ENCODE measurements around the gene DMBT1.
"Not testable (repeated sequence)": the region's sequence is repeated elsewhere in the genome, so short reads cannot be mapped to it uniquely, and the experiment has no call there.

The DMBT1 gene

DNA sequence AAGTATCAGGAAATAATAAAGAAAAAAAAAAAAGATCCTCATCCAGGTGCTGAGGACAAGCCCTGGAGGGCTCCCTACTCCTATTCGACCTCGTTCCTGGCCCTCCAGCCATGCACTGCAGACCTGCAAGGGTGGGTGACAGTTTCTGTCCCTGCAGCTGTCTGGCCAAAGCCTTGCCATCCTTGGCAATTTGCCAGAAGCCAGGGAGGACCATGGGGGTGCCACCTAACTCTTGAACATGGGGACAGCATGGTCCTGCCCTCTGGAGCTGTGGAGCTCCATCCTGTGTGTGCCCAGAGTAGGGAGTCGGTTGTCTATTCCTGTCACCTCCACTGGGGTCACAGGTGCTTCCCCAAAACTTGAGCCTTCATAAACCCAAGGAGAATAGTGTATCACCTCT, 27.8 kb downstream of the DMBT1 start:
- no peak for DNase-seq

DNA sequence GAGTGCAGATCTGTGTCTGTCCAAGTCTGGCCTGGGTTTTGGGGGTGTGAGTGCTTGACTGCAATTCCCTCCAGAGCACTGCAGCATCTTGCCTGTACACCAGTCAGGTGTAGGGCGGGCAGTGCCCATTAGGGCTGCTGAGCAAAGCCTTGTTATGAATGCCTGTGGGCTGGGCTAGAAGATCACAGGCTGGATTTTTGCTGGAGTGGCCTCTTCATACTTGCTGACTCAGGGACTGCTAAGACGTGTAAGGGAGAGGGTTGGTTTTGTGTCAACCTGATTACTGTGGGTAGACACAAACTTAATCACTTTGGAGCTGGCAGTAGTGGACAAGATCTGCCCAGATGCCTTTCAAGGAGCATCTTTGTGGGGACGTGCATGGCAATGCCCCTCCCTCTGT, 29.6 kb downstream of the DMBT1 start:
- no peak for DNase-seq

DNA sequence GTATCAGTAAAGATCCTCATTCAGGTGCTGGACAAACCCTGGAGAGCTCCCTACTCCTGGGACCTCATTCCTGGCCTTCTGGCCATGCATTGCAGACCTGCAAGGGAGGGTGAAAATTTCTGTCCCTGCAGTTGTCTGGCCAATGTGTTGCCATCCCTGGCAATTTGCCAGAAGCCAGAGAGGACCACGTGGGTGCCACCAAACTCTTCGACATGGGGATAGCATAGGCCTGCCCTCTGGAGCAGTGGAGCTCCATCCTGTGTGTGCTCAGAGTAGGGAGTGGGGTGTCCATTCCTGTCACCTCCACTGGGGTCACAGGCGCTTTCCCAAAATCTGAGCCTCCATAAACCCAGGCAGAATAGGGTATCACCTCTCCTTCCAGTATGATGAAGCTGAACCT, 31.2 kb downstream of the DMBT1 start:
- DNase-seq, result no peak

- no peak for DNase-seq
Measured at GRCh38 chr10:122592161-122592560, 31.6 kb downstream of the DMBT1 start.

DNA sequence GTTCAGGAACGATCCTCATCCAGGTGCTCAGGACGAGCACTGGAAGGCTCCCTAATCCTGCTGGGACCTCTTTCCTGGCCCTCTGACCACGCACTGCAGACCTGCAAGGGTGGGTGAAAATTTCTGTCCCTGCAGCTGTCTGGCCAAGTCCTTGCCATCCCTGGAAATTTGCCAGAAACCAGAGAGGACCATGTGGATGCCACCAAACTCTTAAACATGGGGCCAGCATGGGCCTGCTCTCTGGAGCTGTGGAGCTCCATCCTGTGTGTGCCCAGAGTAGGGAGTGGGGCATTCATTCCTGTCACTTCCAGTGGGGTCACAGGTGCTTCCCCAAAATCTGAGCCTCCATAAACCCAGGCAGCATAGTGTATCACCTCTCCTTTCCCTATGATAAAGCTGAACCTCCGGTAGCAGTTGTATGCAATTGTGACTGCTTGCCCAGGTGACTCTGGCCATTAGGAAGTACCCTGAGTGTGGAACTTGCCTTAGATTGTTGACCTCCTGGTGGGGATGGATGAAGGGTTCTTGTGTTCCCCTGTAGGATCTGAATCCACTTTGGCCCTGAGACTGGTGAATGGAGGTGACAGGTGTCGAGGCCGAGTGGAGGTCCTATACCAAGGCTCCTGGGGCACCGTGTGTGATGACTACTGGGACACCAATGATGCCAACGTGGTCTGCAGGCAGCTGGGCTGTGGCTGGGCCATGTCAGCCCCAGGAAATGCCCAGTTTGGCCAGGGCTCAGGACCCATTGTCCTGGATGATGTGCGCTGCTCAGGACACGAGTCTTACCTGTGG, 57.1 kb downstream of the DMBT1 start:
- DNase-seq, result no peak

DNA sequence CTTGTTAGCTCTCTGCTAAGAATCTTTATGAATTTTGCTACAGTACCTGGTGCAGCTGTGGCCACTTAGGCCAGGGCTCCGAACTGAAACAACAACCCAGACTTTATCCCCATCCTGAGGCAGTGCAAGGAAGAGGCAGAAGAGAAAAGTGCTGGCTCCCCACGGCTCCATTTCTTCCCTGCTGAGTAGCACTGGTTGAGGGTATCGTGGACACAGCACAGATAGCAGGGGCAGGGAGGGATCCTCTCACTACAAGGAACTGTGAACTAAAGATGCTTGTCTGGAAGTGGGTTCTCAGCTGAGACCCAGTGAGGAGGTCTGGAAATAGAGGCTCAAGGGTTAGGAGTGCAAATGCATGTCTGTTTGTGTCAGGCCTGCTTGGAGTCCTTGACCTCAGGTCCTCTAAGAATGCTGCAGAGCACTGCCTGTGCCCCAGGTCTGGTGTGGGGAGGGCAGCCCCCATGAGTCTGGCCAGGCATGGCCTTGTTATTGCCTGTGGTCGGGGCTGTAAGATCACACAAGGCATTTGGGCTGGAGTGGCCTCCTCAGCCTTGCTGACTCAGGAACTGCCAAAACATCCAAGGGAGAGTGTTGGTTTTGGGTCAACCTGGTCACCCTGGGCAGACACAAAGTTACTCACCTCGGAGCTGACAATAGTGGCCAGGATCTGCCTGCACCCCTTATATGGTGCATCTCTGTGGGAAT, 58.1 kb downstream of the DMBT1 start:
- no peak for DNase-seq

- not testable (repeated sequence) for DNase-seq
Measured at GRCh38 chr10:122620961-122621360, 60.4 kb downstream of the DMBT1 start.

DNA sequence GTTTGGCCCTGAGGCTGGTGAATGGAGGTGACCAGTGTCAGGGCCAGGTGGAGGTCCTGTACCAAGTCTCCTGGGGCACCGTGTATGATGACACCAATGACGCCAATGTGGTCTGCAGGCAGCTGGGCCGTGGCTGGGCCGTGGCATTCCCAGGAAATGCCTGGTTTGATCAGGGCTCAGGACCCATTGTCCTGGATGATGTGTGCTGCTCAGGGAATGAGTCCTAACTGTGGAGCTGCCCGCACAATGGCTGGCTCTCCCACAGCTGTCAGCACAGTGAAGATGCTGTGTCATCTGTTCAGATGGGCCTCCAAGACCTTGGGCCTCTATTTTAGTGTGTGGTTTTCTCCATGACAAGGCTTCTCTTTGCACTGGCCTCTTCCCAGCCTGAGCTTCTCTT, 64.0 kb downstream of the DMBT1 start:
- no peak for DNase-seq

DNA sequence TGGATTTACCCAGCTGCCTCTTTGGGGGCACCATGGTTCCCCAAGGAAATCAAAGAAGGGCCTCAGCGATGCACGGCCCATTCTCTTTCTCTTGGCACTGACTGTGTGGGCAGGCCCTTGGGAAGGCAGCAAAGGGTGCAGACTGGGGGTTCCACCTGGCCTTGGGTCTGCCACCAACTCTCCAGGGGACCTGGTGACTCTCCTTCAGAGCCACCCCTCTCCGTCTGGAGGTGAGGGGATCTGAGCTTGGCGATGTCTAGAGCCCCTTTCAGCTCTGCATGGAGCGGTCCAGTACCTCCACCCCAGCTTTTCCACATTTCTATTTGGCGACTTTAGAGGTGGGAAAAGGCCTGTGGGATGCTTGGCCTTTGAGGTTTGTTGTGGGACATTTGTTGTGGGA, 70.0 kb downstream of the DMBT1 start:
- no peak for DNase-seq

GRCh38 chr10:122632031-122632430, 71.5 kb downstream of the DMBT1 start:
- no peak for DNase-seq

GRCh38 chr10:122632576-122632975, 72.0 kb downstream of the DMBT1 start:
- no peak for DNase-seq

- no peak for DNase-seq
Measured at GRCh38 chr10:122636953-122637352, 76.4 kb downstream of the DMBT1 start.

DNA sequence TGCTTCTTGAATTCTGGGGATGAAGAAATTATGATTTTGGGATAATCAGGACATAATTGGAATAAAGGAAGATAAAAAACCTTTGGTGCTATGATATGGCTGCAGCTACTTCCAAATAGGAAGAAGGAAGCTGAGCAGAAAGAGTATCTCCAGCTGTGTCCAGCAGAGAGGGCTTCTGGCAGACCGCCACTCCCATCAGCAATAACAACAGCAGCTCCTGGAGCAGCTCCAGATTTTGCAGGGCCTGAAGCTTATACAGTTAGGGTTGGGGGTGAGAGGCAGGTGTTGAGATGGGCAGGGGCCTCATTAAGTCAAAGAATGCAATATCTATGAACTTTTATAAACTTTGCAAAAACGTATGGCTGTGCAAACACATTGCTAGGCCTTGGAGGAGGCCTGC, 76.8 kb downstream of the DMBT1 start:
- no peak for DNase-seq

DNA sequence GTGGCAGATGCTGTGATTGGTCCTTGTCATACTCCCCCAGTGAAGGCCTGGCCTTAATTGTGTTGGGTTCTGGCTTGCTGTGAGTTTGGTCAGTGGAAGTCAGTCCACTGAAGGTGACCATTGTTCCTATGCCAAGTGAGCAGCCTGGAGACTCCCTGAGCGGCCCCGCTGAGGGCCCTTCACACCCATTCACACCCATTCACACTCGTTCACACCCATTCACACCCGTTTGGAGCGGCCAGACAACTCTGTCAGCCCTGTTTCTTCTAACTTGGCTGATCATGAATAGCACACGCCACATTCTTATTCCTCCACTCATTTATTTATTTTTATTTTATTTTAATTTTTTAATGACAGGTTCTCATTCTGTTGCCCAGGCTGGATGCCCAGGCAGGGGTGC, 77.6 kb downstream of the DMBT1 start:
- DNase-seq, result no peak

- no peak for DNase-seq
Measured at GRCh38 chr10:122639801-122640200, 79.2 kb downstream of the DMBT1 start.

- no peak for DNase-seq
Measured at GRCh38 chr10:122640921-122641320, 80.4 kb downstream of the DMBT1 start.

DNA sequence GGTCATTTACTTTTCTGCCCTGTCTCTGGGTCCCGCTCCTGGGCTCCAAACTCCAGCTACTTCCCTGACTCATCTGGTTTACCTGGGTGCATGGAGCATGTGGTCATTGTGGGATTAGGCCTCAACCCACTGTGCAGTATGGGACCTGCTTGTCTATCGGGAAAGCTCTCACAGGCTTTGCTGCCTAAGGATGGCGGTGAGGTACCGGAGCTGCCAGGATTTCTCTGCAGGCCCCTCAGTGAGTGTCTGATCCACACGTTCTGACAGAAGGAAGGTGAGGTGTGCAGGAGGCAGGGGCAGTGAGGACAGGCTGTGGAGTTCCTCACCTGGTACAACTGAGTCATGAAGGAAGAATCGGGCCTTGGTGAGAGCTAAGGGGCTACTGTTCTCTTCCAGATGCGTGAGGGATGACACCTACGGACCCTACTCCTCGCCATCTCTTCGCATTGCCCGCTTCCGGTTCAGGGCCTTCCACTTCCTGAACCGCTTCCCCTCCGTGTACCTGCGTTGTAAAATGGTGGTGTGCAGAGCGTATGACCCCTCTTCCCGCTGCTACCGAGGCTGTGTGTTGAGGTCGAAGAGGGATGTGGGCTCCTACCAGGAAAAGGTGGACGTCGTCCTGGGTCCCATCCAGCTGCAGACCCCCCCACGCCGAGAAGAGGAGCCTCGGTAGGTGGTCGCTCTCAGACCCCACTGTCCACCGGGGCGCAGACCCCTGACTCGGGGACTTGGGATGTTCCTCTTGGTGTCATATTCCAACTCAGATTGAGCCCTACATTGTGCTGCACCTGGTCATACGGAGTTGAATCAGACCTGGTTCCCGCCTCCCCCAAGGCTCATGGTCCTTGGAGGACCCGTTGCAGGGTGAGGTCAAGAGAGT, 82.4 kb downstream of the DMBT1 start:
- DNase-seq, result no peak

DNA sequence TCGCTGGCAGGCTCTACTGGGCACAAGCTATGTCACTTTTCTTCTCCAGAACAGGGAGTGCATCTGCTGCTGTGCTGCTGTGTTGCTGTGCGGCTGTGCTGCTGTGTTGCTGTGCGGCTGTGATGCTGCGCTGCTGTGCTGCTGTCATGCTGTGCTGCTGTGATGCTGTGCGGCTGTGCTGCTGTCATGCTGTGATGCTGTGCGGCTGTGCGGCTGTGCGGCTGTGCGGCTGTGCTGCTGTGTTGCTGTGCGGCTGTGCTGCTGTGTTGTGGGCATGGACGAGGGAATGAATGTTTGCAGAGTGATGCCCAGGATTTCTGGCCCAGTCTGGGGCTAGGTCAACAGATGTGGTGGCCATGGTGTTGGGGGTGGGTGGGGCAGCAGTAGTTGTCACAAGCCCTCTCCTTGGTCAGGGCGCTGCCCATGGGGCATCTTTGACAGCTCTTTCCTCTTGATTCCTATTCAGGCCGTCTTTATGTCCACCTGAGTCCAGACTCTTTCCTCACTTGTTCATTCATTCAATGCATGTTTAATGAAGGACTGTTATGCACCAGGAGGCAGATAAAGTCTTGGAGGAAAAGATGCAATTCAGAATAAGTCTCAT, 83.5 kb downstream of the DMBT1 start:
- no peak for DNase-seq

- no peak for DNase-seq
Measured at GRCh38 chr10:122646511-122647382, 86.2 kb downstream of the DMBT1 start.

GRCh38 chr10:122647383-122647968, 86.9 kb downstream of the DMBT1 start:
- no peak for DNase-seq

DNA sequence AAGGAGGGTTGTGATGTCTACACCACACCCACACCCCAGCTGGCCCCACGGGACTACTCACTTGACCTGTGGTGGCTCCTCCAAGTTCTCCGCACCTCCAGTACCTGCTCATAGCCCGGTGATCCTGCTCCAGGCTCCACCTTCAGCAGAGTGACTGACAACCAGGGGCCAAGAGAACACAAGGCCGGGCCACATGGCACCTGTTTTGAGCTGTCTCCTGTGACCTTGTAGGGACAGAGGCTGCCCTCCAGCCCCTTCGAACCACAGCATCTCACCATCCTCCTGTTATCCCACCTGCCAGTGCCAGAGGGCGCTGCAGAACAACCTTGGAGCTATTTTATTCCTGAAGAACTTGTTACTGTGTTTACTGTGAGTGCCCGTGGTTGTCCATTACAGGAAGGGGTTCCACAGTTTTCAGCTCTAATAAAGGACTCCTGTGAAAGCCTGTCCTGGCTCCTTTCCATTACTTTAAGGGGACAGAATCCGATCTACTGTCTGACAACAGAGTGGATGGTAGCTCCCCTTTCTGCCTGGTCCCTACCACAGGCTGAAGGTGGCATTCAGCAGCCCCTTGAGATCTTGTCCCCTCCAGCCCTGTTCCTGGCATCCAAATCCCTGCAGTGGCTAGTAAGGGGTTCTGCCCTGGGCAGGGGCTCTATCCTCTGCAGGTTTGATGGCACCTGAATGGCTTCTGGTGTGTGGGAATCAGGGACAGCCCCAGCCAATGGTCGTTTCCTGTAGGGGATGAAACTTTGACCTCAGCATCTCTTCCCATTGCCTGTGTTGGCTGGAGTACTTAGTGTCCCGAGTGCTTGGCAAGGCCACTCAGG, 88.3 kb downstream of the DMBT1 start:
- DNase-seq, result peak; percentile 22

Measured in stimulated activated CD4-positive, alpha-beta T cell treated with anti-CD3 and anti-CD28 coated beads, Interleukin-1b, Interleukin-23, amount 100 ng/mL, for 48 hours (primary cell).